ENCODE results near the gene ARHGEF7.
A peak's percentile ranks its signal among the peaks of the same experiment; 100 is the strongest.
"Not testable (repeated sequence)": the region's sequence is repeated elsewhere in the genome, so short reads cannot be mapped to it uniquely, and the experiment has no call there.

The ARHGEF7 gene

GRCh38 chr13:111171112-111171511 is 56.0 kb downstream of the ARHGEF7 start:
- no peak for DNase-seq (ENCODE audit: low read depth, low spot score)

- DNase-seq (ENCODE audit: low read depth, low spot score), result no peak
Measured at GRCh38 chr13:111171629-111172028, 56.5 kb downstream of the ARHGEF7 start.

DNA sequence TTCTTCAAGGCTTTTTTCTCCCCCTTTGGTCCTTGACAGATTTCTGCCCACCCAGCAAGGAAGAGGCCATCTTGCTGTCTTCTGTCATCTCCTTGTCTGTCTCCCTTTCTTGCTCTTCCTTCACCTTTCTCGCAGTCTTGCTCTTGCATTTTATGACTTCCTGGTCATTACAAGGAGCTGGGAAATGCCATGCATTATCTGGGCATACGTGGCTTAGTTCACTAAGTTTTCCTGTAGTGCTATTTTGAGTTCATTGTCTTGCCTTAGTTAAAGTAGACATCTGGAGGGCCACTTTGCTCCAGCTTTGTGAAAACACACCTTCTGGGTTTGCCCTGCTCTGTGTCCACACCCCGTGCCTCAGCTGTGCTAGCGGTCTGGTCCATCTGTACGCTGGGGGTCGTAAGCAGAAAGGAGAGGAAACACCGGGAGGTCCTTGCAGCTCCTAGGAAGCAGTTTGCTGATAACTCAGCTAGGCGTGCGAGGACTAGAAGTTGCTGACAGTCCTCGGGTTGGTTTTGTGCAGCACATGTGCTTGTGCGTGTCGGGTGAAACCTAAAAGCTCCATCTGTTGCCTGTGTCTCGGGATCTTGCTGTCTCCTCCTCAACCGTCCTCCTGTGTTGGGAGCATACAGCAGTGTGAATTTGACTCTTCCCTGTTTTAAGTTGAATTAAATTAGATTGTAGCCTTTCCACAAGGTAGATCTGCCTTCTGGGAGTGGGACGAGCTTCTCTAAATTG is 59.4 kb downstream of the ARHGEF7 start:
- no peak for DNase-seq (ENCODE audit: low read depth, low spot score)

DNA sequence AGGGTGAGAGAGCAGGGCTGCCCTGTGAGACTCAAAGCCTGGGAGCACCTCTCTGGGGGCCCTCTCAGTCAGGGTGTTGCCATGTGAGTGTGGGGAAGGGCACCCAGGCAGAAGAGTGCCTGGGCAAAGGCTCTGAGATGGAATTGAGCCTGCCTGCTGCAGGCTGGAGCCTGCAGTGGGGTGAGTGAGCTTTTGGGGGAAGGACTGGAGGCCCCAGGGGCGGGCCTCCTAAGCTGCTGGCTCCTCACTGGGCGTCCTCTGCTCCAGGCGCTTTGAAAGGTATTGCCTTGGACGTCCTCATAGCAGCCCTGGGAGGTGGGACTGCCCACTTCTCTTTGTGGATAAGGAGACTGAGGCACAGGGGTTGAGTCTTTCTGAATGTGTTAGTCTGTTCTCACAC is 60.3 kb downstream of the ARHGEF7 start:
- DNase-seq (ENCODE audit: low read depth, low spot score), result no peak

- no peak for DNase-seq (ENCODE audit: low read depth, low spot score)
Measured at GRCh38 chr13:111175935-111176334, 60.8 kb downstream of the ARHGEF7 start.

DNA sequence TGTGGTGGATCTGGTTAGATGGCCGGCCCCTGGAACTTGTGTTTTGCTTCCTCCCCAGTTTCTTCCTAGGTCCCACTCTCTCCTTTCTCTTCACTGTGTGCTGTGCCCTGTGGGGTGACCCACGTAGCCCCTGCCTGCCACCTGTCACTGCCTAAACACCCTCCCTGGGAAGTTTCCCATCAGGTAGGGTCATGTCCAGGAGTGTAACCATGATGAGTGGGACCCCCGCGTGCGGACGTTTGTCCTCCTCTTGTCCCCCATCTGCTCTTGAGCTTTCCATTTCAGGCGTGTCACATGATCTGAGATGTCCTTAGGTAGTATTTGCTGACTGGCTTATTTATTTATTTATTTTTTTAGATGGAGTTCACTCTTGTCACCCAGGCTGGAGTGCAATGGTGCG is 61.3 kb downstream of the ARHGEF7 start:
- DNase-seq (ENCODE audit: low read depth, low spot score), result no peak

GRCh38 chr13:111177081-111177711 is 62.1 kb downstream of the ARHGEF7 start:
- DNase-seq (ENCODE audit: low read depth, low spot score), result peak; percentile 73

DNA sequence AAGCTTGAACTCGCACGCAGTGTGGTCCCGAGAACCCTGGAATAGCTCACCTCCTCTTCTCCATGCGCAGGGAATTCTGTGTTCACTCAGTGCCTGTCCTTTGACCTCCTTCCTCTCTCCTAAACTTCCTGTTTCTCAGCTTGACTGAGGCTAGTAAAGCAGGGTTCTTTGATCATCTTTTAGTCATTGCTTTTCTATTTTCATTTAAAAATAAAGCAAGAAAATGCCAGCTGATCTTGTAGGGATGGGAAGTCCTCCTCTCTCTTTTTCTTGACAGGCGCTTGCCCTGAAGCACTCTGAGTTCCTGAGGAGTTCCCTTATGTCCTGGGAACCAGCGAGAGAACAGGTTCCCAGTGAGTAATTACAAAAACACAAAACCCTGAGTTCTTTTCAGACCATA is 62.8 kb downstream of the ARHGEF7 start:
- DNase-seq (ENCODE audit: low read depth, low spot score), result peak; percentile 86

DNA sequence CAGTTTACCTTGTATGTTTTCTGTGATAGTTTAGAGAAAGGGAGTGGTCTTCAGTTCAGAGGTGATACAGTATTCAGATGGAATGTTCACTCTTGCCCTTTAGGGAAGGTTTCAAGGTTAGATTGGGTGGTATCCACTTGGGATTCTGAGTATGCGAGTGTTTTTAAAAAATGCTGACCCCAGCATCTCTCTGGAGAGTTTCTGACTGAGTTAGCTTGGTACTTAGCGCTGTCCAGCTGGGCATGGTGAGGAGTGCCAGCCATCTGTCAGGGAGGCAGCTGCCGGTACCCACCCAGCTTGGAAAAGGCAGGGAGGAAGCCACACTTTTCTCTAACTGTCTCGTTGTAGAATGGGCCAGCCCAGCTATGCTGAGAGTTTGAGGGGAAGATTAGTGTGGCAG is 63.3 kb downstream of the ARHGEF7 start:
- DNase-seq (ENCODE audit: low read depth, low spot score), result no peak

DNA sequence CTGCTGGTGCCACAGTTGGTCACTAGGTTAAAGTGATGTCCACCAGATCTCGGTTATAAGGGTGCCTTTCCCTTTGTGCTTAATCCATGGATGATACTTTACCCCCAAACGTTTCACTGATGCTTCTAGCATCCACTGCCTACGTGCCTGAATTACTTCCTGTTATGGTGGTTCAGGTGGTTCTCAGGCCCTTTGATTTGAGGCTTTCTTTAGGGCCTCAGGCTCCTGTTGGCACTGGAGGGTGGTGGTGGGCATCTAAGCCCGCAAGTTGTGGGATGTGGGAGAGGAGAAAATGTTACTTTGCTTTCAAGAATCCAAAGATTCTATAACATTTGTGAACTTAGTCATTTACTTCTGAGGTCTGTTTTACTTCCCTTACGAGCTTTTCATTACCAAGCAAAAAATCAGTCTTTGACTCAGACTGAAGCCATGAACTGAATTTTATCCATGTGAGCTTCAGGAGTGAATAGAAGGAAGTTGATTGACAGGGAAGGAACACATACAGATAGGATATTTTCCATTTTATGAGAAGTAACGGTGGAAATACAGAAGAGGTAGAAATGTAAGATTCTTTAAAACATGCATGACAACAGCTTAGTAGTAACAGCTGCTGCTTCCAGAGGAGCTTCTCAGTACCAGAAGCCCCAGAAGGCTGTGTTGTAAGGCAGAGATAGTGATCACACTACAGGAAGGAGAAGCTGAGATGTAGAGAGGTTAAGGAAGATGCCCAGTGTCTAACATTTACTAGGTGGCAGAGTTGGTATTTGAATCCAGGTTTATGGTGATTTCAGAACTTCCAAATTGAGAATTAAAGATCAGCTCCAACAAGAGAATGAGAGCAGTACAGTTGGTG is 65.0 kb downstream of the ARHGEF7 start:
- no peak for DNase-seq (ENCODE audit: low read depth, low spot score)

- no peak for DNase-seq (ENCODE audit: low read depth, low spot score)
Measured at GRCh38 chr13:111181977-111182376, 66.9 kb downstream of the ARHGEF7 start.

DNA sequence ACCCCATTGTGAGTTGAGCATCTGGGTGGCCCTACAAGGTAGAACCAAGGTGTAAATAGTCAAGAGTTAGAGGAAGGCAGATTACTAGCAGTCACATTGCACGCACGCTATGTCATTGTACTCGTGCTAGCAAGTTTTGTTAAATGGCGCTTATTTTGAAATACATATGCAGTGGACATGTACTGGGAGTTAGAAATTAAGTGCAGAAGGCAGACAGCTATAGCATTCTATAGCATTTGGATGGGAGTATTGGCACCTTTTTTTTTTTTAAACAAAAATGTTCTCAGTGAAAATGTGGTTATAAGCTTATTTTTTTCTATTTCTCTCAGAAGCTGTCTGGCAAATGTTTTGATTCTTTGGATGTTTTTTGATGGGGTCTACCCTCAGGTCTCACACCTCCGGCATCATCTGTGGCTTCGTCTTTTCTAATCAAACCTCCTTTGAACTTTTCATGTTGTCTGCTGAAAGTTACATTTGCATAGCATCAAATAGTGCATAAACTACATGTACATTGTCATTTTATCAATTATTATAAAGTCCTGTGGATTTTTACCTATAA is 68.1 kb downstream of the ARHGEF7 start:
- DNase-seq (ENCODE audit: low read depth, low spot score), result no peak

GRCh38 chr13:111183959-111184358 is 68.8 kb downstream of the ARHGEF7 start:
- DNase-seq (ENCODE audit: low read depth, low spot score), result no peak

GRCh38 chr13:111184458-111185401 is 69.6 kb downstream of the ARHGEF7 start:
- no peak for DNase-seq (ENCODE audit: low read depth, low spot score)

DNA sequence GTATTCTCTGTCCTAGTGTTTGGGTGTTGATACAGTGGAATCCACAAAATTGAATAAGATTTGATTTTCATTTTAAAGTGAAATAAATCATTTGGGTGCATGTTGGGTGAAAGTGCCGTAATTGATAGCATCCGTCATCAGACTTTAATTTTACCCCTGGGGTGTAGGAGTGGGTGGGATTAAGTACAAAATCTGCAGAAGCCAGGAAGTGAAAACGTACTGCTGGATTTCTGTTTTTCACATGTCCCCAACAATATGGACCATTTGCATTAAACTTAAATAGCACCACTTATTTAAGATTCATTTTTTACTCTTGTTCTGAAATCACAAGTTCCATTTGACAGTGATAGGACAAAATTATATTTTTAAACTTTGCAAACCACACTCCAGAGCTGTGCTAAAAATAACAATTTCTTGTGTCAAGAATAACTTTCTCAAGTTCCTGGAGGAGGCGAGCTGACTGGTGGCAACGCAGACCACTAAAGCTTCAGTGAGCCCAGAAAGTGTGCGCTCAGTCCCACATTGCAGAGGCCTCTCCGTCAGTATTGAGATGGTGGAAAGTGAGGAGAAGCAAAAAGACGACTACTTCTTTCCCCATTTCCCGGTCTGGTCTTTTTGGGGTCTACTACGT is 71.3 kb downstream of the ARHGEF7 start:
- DNase-seq (ENCODE audit: low read depth, low spot score), result no peak

- DNase-seq (ENCODE audit: low read depth, low spot score), result no peak
Measured at GRCh38 chr13:111187960-111188541, 72.9 kb downstream of the ARHGEF7 start.

DNA sequence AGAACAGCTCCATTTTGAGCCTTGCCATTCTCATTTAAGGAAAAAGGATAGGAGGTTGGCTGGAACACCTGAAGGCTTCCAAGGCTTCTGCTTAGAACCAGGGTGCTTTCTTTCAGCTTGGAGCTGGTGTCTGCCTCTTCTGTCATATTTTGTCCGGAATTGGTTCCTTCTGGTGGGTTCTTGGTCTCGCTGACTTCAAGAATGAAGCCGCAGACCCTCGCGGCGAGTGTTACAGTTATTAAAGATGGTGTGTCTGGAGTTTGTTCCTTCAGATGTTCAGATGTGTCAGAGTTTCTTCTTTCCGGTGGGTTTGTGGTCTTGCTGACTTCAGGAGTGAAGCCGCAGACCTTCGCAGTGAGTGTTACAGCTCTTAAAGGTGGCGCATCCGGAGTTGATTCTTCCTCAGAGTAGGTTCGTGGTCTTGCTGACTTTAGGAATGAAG is 74.0 kb downstream of the ARHGEF7 start:
- DNase-seq (ENCODE audit: low read depth, low spot score), result not testable (repeated sequence)

GRCh38 chr13:111189516-111189915 is 74.4 kb downstream of the ARHGEF7 start:
- DNase-seq (ENCODE audit: low read depth, low spot score), result not testable (repeated sequence)

DNA sequence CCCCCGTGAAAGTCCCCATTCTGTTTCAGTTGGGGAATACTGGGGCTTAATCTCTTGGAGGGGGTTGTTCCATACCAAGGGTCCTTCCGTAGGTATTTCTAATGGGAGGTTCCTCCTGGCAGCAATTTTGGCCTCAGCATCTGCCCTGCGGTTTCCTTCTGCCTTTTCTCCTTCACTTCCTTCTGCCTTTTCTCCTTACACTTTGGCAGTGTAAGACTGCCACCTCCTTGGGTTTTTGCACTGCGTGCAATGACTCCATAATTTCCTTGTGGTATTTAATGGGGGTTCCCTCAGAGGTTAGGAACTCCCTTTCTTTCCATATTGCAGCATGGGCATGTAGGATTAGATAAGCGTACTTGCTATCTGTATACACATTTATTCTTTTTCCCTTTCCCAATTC is 78.1 kb downstream of the ARHGEF7 start:
- DNase-seq (ENCODE audit: low read depth, low spot score), result not testable (repeated sequence)

DNA sequence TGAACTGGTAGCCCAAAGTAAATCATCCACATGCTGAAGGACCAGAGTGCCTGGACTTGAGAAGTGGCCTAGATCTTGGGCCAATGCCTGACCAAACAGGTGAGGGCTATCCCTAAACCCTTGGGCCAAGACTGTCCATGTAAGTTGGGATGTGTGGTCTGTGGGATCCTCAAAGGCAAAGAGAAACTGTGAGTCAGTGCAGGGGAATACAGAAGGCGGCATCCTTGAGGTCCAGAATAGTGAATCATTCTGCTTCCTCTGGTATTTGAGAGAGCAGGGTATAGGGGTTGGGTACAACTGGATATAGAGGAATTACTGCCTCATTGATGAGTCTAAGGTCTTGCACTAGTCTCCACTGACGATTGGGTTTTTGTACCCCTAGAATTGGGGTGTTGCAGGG is 79.5 kb downstream of the ARHGEF7 start:
- DNase-seq (ENCODE audit: low read depth, low spot score), result not testable (repeated sequence)

Data from brain pericyte (primary cell).